C4-2B (cell line): ENCODE results near the gene KRABD2.

Experiments
- CTCF ChIP-seq: fragments of 450-650 bp; conservative IDR thresholded peaks from 2 replicates; pipeline ENCODE4 v1.5.1; 2017; ENCODE audit warnings: mild to moderate bottlenecking
- ZFX ChIP-seq: fragments of 450-650 bp; IDR thresholded peaks from 2 replicates; pipeline ENCODE4 v1.6.1; 2017

- TF ChIP-seq CTCF (no peak), ZFX (no peak)
Observed at GRCh38 chr17:8391711-8392110, 15.2 kb upstream of the KRABD2 start.
